ENCODE data around the gene C1orf116. TPM values are rescaled to one million over a fixed set of nuclear protein-coding genes. Genes with fewer than 3 reads are reported as not detected.

Gene C1orf116
- total and polyA plus RNA-seq, 12 donors: 0.07 to 1.5 (median 0.64) TPM

- ATAC-seq (no peak), DNase-seq (no peak)
- peak overlapping the region in 5 of 10 donors; percentile 10 to 94 (median 92) for H3K27ac ChIP-seq
- peak overlapping the region in 8 of 10 donors; percentile 83 to 95 (median 93) for H3K4me3 ChIP-seq
- peaks cover 0 to 51% (median 9%) of the 10 kb centered on the region in 9 donors for H3K36me3 ChIP-seq
- H3K9me3 ChIP-seq: no peaks in the 10 kb centered on the region
- peaks cover 8 to 80% (median 70%) of the 10 kb centered on the region in 9 donors for H3K4me1 ChIP-seq
- intact Hi-C loops (cut with DNase I): no loop called here
- TF ChIP-seq CTCF (IDR thresholded peaks at IDR 0.05): no peak
- 50 to 51% methylated on average over 8 of the region's 8 CpGs for WGBS, 2 donors
- H3K27me3 ChIP-seq: no peaks in the 10 kb centered on the region
These were observed 17.0 kb upstream of the C1orf116 start for GRCh38 chr1:207049514-207049913.

- Histone ChIP-seq H3K27me3 (no peaks in the 10 kb centered on the region), H3K4me3 (no peak overlapping the region), H3K4me1 (peaks cover 8 to 78% (median 69%) of the 10 kb centered on the region in 9 donors), H3K36me3 (peaks cover 0 to 52% (median 9%) of the 10 kb centered on the region in 9 donors), H3K27ac (peak overlapping the region in 1 of 10 donors; percentile 93), H3K9me3 (no peaks in the 10 kb centered on the region)
- ATAC-seq (no peak), DNase-seq (no peak)
- TF ChIP-seq CTCF (IDR thresholded peaks at IDR 0.05): no peak
- 86 to 89% methylated on average over 4 of the region's 4 CpGs for WGBS, 2 donors
- intact Hi-C loops (cut with DNase I): no loop called here
These were observed 16.5 kb upstream of the C1orf116 start for GRCh38 chr1:207049054-207049453.

GRCh38 chr1:207048041-207048440, 15.5 kb upstream of the C1orf116 start:
- Histone ChIP-seq H3K9me3 (no peaks in the 10 kb centered on the region), H3K36me3 (peaks cover 0 to 52% (median 9%) of the 10 kb centered on the region in 9 donors), H3K4me3 (peak overlapping the region in 1 of 10 donors; percentile 10), H3K27ac (no peak overlapping the region), H3K4me1 (peaks cover 8 to 79% (median 61%) of the 10 kb centered on the region in 9 donors), H3K27me3 (no peaks in the 10 kb centered on the region)
- ATAC-seq (no peak), DNase-seq (no peak)
- intact Hi-C loops (cut with DNase I): no loop called here
- WGBS, 2 donors: 70 to 74% methylated on average over 6 of the region's 6 CpGs
- TF ChIP-seq CTCF (IDR thresholded peaks at IDR 0.05): no peak

- H3K9me3 ChIP-seq: no peaks in the 10 kb centered on the region
- H3K4me3 ChIP-seq: peak overlapping the region in 2 of 10 donors; percentile 5 to 10
- H3K27ac ChIP-seq: no peak overlapping the region
- ATAC-seq (no peak), DNase-seq (no peak)
- H3K4me1 ChIP-seq: peaks cover 8 to 77% (median 60%) of the 10 kb centered on the region in 9 donors
- no peak for TF ChIP-seq CTCF (IDR thresholded peaks at IDR 0.05)
- H3K36me3 ChIP-seq: peaks cover 0 to 52% (median 9%) of the 10 kb centered on the region in 9 donors
- 81 to 90% methylated on average over 1 of the region's 1 CpG for WGBS, 2 donors
- no peaks in the 10 kb centered on the region for H3K27me3 ChIP-seq
- intact Hi-C loops (cut with DNase I): no loop called here
These were observed 14.9 kb upstream of the C1orf116 start for GRCh38 chr1:207047505-207047904.
